ENCODE measurements around the gene DSC3. TPM values are rescaled to one million over a fixed set of nuclear protein-coding genes. Genes with fewer than 3 reads are reported as not detected.

The DSC3 gene
- total RNA-seq, 1 experiment from 2014 or later, result 9.8 TPM

DNA sequence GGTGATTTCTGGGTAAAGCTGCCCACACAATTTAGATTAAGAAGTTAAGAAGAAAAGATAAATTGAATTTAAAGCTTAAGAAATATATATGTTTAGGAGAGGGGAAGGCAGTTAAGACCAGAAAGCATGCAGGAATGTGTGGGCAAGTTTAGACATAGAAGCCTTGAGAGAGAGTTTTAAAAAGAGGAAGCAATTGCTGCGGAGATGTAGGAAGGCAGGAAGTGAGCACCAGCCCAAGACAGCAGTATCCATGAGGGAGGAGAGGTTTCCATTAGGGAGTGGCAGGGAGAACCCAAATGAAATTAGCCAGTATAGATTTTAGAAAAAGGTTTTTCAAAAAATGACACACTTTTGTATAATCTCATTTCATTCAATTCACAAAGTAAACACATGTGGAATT, 35.3 kb upstream of the DSC3 start:
- Mint-ChIP-seq H3K4me1 (ENCODE audit: low read depth, unreplicated experiment) (no peaks in the 10 kb centered on the region), H3K4me3 (ENCODE audit: low read depth, unreplicated experiment) (no peak overlapping the region), H3K36me3 (ENCODE audit: insufficient read depth, unreplicated experiment) (peaks cover 24% of the 10 kb centered on the region), H3K27ac (ENCODE audit: unreplicated experiment) (no peak overlapping the region), H3K27me3 (ENCODE audit: unreplicated experiment) (no peaks in the 10 kb centered on the region), H3K9me3 (ENCODE audit: low read depth, unreplicated experiment) (no peaks in the 10 kb centered on the region)
- no peak for DNase-seq
- intact Hi-C loops (cut with micrococcal nuclease; ENCODE audit: unreplicated experiment), result no loop called here
- no TSS peak for BruUV-seq (replicated peaks)
- TF ChIP-seq CTCF (IDR thresholded peaks at IDR 0.05; ENCODE audit: unreplicated experiment), result no peak
- CTCF ChIA-PET, result no interaction called here

DNA sequence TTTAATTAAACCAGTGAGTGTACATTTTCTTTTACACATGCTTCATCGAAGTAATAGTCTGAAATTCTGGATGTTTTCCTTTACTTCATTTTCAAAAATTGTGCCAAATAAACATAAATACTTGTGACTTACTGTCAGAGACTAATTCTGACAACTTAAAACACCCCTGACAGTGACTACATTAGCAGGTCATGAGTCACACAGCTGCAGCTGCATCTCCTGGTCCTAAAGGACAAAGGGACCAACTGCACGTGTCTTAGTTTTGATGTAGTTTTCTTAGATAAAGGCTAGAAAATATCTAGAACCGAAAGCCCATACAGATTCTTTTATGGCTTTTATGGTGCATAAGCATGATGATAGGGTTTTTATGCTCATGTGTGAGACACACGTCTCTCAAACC, 29.6 kb upstream of the DSC3 start:
- intact Hi-C loops (cut with micrococcal nuclease; ENCODE audit: unreplicated experiment), result no loop called here
- H3K9me3 Mint-ChIP-seq (ENCODE audit: low read depth, unreplicated experiment), result no peaks in the 10 kb centered on the region
- H3K27ac Mint-ChIP-seq (ENCODE audit: unreplicated experiment), result no peak overlapping the region
- H3K36me3 Mint-ChIP-seq (ENCODE audit: insufficient read depth, unreplicated experiment), result peaks cover 26% of the 10 kb centered on the region
- TF ChIP-seq CTCF (IDR thresholded peaks at IDR 0.05; ENCODE audit: unreplicated experiment), result no peak
- no TSS peak for BruUV-seq (replicated peaks)
- H3K4me3 Mint-ChIP-seq (ENCODE audit: low read depth, unreplicated experiment), result no peak overlapping the region
- no peaks in the 10 kb centered on the region for H3K27me3 Mint-ChIP-seq (ENCODE audit: unreplicated experiment)
- H3K4me1 Mint-ChIP-seq (ENCODE audit: low read depth, unreplicated experiment), result no peaks in the 10 kb centered on the region
- CTCF ChIA-PET, result no interaction called here
- DNase-seq, result no peak

DNA sequence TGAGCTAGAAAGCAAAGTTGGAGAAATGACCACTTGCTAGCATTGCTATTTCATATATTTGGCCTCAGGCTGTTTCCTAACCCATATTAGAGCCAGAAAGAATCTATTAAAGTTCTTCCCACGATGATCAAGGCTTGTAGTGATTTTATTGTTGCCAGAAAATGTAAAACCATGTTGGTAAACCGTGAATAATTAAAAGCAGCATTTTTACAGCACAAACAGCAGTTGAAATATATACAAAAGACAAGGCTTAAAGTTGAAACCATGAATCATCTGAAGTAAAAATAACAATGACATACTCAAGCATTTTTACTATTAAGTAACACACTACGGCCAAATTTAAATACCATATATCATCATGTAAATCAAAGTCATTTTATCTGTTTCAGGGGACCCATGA, 27.7 kb upstream of the DSC3 start:
- intact Hi-C loops (cut with micrococcal nuclease; ENCODE audit: unreplicated experiment), result no loop called here
- Mint-ChIP-seq H3K27me3 (ENCODE audit: unreplicated experiment) (no peaks in the 10 kb centered on the region), H3K4me1 (ENCODE audit: low read depth, unreplicated experiment) (no peaks in the 10 kb centered on the region), H3K4me3 (ENCODE audit: low read depth, unreplicated experiment) (no peak overlapping the region), H3K9me3 (ENCODE audit: low read depth, unreplicated experiment) (no peaks in the 10 kb centered on the region), H3K27ac (ENCODE audit: unreplicated experiment) (no peak overlapping the region), H3K36me3 (ENCODE audit: insufficient read depth, unreplicated experiment) (peaks cover 30% of the 10 kb centered on the region)
- no peak for DNase-seq
- BruUV-seq (replicated peaks), result no TSS peak
- no peak for TF ChIP-seq CTCF (IDR thresholded peaks at IDR 0.05; ENCODE audit: unreplicated experiment)
- CTCF ChIA-PET, result no interaction called here

DNA sequence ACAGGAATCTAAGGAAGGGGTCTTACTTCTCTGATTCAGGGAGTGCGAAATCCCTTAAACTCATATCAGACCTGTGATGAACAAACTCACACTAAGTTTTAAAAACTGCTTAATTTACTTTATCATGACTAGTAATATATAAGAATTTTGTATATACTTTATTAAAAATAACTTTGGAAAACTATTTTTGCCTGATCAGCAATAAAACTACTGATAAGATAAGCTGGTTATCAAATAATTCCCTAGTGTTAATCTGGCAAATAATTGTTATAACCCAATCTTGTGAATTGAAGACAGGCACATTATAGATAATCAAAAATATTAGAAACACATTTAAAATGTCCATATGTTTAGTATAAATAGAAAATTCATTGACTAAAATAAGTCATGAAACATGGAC, 23.7 kb upstream of the DSC3 start:
- TF ChIP-seq CTCF (IDR thresholded peaks at IDR 0.05; ENCODE audit: unreplicated experiment), result no peak
- Mint-ChIP-seq H3K27ac (ENCODE audit: unreplicated experiment) (no peak overlapping the region), H3K36me3 (ENCODE audit: insufficient read depth, unreplicated experiment) (peaks cover 15% of the 10 kb centered on the region), H3K27me3 (ENCODE audit: unreplicated experiment) (no peaks in the 10 kb centered on the region), H3K4me3 (ENCODE audit: low read depth, unreplicated experiment) (no peak overlapping the region), H3K4me1 (ENCODE audit: low read depth, unreplicated experiment) (no peaks in the 10 kb centered on the region), H3K9me3 (ENCODE audit: low read depth, unreplicated experiment) (no peaks in the 10 kb centered on the region)
- no TSS peak for BruUV-seq (replicated peaks)
- no peak for DNase-seq
- CTCF ChIA-PET, result no interaction called here
- intact Hi-C loops (cut with micrococcal nuclease; ENCODE audit: unreplicated experiment), result no loop called here

Data from Calu3 (cell line).